Nephron (organoid): Measurements from ENCODE around the gene CRIP1.

Experiments used
- H3K27ac Mint-ChIP-seq, 3 experiments: 2 replicates each; pipeline ENCODE4 v1.8.0; 2020; ENCODE audit warnings: mixed read lengths in 3 of 3, mild to moderate bottlenecking in 2 of 3, moderate library complexity in 1 of 3
- H3K27me3 Mint-ChIP-seq: 2 replicates; pipeline ENCODE4 v1.8.0; 2021; ENCODE audit warnings: low read depth, mild to moderate bottlenecking, moderate library complexity, mixed read lengths
- H3K36me3 Mint-ChIP-seq: 2 replicates; pipeline ENCODE4 v1.8.0; 2020; ENCODE audit warnings: low read depth, mixed read lengths
- H3K4me1 Mint-ChIP-seq: 2 replicates; pipeline ENCODE4 v1.8.0; 2020; ENCODE audit warnings: mixed read lengths
- H3K4me3 Mint-ChIP-seq, 3 experiments: 2 replicates each; pipeline ENCODE4 v1.8.0; 2020; ENCODE audit warnings: mild to moderate bottlenecking in 3 of 3, mixed read lengths in 3 of 3, moderate library complexity in 2 of 3
- H3K9me3 Mint-ChIP-seq: 2 replicates; pipeline ENCODE4 v1.8.0; 2020; ENCODE audit warnings: mixed read lengths
- CTCF ChIP-seq, 3 experiments: fragments of 200-600 bp; sonication (generic); IDR thresholded peaks; one replicate each; pipeline ENCODE4 v1.5.0; 2021; ENCODE audit warnings: antibody characterized with exemption in 3 of 3; ENCODE audit not compliant: unreplicated experiment in 3 of 3

The CRIP1 gene

GRCh38 chr14:105455766-105456660, 30.7 kb upstream of the CRIP1 start:
- Mint-ChIP-seq H3K27me3 (no peaks in the 10 kb centered on the region), H3K4me3 (no peak overlapping the region), H3K27ac (no peak overlapping the region), H3K9me3 (no peaks in the 10 kb centered on the region), H3K36me3 (peaks cover 28% of the 10 kb centered on the region), H3K4me1 (no peaks in the 10 kb centered on the region)
- TF ChIP-seq CTCF (IDR thresholded peaks at IDR 0.05; ENCODE audit: unreplicated experiment in 3 of 3) = no peak

- H3K27me3 Mint-ChIP-seq = no peaks in the 10 kb centered on the region
- H3K27ac Mint-ChIP-seq = no peak overlapping the region
- peaks cover 29% of the 10 kb centered on the region for H3K36me3 Mint-ChIP-seq
- TF ChIP-seq CTCF (IDR thresholded peaks at IDR 0.05; ENCODE audit: unreplicated experiment in 3 of 3) = no peak
- H3K4me1 Mint-ChIP-seq = no peaks in the 10 kb centered on the region
- no peaks in the 10 kb centered on the region for H3K9me3 Mint-ChIP-seq
- no peak overlapping the region for H3K4me3 Mint-ChIP-seq
Observed at GRCh38 chr14:105456736-105457617, 29.7 kb upstream of the CRIP1 start.

- H3K4me3 Mint-ChIP-seq = no peak overlapping the region
- H3K36me3 Mint-ChIP-seq = peaks cover 20% of the 10 kb centered on the region
- no peaks in the 10 kb centered on the region for H3K4me1 Mint-ChIP-seq
- TF ChIP-seq CTCF (IDR thresholded peaks at IDR 0.05; ENCODE audit: unreplicated experiment in 3 of 3) = no peak
- H3K27me3 Mint-ChIP-seq = no peaks in the 10 kb centered on the region
- H3K9me3 Mint-ChIP-seq = no peaks in the 10 kb centered on the region
- H3K27ac Mint-ChIP-seq = no peak overlapping the region
Observed at GRCh38 chr14:105458010-105458409, 28.7 kb upstream of the CRIP1 start.

- peaks cover 18% of the 10 kb centered on the region for H3K36me3 Mint-ChIP-seq
- no peak for TF ChIP-seq CTCF (IDR thresholded peaks at IDR 0.05; ENCODE audit: unreplicated experiment in 3 of 3)
- H3K27me3 Mint-ChIP-seq = no peaks in the 10 kb centered on the region
- no peak overlapping the region for H3K27ac Mint-ChIP-seq
- H3K4me1 Mint-ChIP-seq = no peaks in the 10 kb centered on the region
- no peaks in the 10 kb centered on the region for H3K9me3 Mint-ChIP-seq
- H3K4me3 Mint-ChIP-seq = no peak overlapping the region
Observed at GRCh38 chr14:105458571-105458970, 28.1 kb upstream of the CRIP1 start.

- Mint-ChIP-seq H3K36me3 (peaks cover 15% of the 10 kb centered on the region), H3K9me3 (no peaks in the 10 kb centered on the region), H3K4me1 (no peaks in the 10 kb centered on the region), H3K27ac (no peak overlapping the region), H3K27me3 (no peaks in the 10 kb centered on the region), H3K4me3 (no peak overlapping the region)
- TF ChIP-seq CTCF (IDR thresholded peaks at IDR 0.05; ENCODE audit: unreplicated experiment in 3 of 3) = no peak
Observed at GRCh38 chr14:105460116-105460515, 26.6 kb upstream of the CRIP1 start.
